ENCODE data around the gene GRK4. TPM values are rescaled to one million over a fixed set of nuclear protein-coding genes. Genes with fewer than 3 reads are reported as not detected.

Gene GRK4
- total RNA-seq, 1 donor from 2014 or later = 5.9 TPM

DNA sequence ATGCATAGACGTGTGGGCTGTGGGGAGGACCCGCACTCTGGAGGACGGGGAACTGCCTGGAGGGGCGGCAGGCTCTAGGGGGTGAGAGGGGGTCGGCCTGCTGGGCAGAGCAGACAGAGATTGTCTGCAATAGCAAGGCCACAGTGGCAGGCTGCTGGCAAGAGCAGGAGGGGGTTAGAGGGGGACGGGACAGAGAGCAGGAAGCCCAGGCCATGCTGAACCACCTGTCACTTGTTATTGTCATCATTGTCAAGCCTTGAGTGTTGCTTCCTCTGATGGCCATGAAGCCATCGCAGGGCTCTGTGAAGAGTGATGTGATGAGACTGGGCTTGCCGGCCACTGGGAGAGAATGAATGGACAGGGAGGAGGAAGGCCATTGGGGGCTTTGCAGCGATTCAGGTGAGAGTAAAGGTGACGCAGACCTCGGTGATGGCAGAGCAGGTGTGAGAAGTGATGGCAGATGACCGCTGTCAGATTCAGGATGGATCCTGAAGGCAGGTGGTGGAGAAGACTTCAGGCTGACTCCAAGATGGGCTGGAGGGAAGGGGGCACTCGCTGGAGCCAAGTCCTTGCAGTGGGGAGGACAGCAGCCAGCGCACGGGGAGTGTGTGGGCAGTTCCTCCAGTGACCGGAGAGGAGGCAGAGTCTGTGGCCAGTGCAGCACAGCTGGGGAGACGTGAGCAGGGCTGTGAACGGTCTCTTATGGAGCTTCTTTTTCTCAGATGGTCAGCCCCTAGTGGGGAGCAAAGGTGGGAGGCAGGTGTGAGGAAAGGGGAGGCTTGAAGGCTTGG lies 67.4 kb downstream of the GRK4 start:
- peaks cover 7% of the 10 kb centered on the region for H3K27me3 Mint-ChIP-seq (ENCODE audit: unreplicated experiment)
- H3K4me1 Mint-ChIP-seq (ENCODE audit: unreplicated experiment) = no peaks in the 10 kb centered on the region
- TF ChIP-seq, protein P1, sequence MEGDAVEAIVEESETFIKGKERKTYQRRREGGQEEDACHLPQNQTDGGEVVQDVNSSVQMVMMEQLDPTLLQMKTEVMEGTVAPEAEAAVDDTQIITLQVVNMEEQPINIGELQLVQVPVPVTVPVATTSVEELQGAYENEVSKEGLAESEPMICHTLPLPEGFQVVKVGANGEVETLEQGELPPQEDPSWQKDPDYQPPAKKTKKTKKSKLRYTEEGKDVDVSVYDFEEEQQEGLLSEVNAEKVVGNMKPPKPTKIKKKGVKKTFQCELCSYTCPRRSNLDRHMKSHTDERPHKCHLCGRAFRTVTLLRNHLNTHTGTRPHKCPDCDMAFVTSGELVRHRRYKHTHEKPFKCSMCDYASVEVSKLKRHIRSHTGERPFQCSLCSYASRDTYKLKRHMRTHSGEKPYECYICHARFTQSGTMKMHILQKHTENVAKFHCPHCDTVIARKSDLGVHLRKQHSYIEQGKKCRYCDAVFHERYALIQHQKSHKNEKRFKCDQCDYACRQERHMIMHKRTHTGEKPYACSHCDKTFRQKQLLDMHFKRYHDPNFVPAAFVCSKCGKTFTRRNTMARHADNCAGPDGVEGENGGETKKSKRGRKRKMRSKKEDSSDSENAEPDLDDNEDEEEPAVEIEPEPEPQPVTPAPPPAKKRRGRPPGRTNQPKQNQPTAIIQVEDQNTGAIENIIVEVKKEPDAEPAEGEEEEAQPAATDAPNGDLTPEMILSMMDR (IDR thresholded peaks at IDR 0.05; ENCODE audit: unreplicated experiment) = no peak
- no peak for DNase-seq (ENCODE audit: low spot score)
- no peak overlapping the region for H3K4me3 Mint-ChIP-seq (ENCODE audit: unreplicated experiment)
- H3K9me3 Mint-ChIP-seq (ENCODE audit: unreplicated experiment) = no peaks in the 10 kb centered on the region
- H3K27ac Mint-ChIP-seq (ENCODE audit: unreplicated experiment) = no peak overlapping the region
- H3K36me3 Mint-ChIP-seq (ENCODE audit: low read depth, unreplicated experiment) = no peaks in the 10 kb centered on the region

DNA sequence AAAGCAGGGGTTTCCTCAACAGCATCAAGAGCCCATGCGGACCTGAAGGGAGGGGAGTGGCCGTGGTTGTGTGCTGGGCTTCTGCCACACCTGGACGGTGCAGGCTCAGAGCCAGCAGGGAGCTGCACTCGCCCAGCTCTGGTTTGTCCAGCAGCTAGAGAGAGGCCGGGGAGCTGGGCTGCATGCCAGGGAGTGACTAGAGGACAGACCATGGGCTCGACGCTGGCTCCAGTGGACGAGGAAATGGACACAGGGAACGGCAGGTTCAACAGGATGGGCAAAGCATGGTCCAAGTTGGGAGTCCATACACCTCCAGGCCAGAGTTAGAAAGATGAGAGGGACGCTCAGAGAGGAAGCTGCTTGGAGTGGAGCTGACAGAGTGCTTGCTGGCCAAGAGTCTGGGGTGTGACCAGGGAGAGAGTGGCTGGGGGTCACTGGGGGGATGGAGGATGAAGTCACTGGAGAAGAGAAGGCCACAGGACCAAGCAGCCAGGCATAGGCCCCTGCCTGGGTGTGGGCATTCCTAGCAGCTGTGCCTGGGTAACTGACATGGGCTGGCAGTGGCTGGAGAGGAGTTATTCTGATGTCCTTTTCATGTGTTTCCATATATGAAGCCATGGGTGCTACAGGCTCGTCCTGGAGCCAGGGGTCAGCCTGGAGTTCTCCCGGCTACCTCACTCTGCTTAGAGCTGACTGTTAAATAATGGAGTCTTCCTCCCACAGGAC lies 68.1 kb downstream of the GRK4 start:
- Mint-ChIP-seq H3K27me3 (ENCODE audit: unreplicated experiment) (peaks cover 7% of the 10 kb centered on the region), H3K9me3 (ENCODE audit: unreplicated experiment) (no peaks in the 10 kb centered on the region), H3K36me3 (ENCODE audit: low read depth, unreplicated experiment) (no peaks in the 10 kb centered on the region), H3K4me3 (ENCODE audit: unreplicated experiment) (no peak overlapping the region), H3K27ac (ENCODE audit: unreplicated experiment) (no peak overlapping the region), H3K4me1 (ENCODE audit: unreplicated experiment) (no peaks in the 10 kb centered on the region)
- TF ChIP-seq, protein P1 (IDR thresholded peaks at IDR 0.05; ENCODE audit: unreplicated experiment) = no peak
- DNase-seq (ENCODE audit: low spot score) = no peak

DNA sequence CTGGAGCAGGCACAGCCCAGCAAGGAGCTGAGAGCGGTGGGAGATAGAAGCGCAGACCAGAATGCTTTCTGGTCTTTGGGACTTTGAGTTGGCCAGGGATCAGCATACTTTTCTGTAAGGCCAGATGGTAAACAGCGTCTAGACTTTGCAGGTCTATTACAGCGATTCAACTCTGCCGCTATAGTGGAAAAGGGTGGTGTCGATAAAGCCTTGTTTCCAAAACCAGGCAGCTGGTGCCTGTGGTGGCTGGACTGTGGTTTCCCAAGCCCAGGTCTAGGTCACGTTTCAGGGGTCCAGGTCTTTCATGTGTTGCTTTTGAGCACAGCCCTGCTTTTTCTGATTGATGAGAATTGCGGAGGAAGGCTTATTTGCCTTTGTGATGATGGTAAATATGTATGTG lies 70.9 kb downstream of the GRK4 start:
- no peak overlapping the region for H3K27ac Mint-ChIP-seq (ENCODE audit: unreplicated experiment)
- TF ChIP-seq, protein P1 (IDR thresholded peaks at IDR 0.05; ENCODE audit: unreplicated experiment) = no peak
- H3K27me3 Mint-ChIP-seq (ENCODE audit: unreplicated experiment) = peaks cover 7% of the 10 kb centered on the region
- H3K4me3 Mint-ChIP-seq (ENCODE audit: unreplicated experiment) = no peak overlapping the region
- no peaks in the 10 kb centered on the region for H3K9me3 Mint-ChIP-seq (ENCODE audit: unreplicated experiment)
- H3K4me1 Mint-ChIP-seq (ENCODE audit: unreplicated experiment) = peaks cover 4% of the 10 kb centered on the region
- no peak for DNase-seq (ENCODE audit: low spot score)
- H3K36me3 Mint-ChIP-seq (ENCODE audit: low read depth, unreplicated experiment) = no peaks in the 10 kb centered on the region

DNA sequence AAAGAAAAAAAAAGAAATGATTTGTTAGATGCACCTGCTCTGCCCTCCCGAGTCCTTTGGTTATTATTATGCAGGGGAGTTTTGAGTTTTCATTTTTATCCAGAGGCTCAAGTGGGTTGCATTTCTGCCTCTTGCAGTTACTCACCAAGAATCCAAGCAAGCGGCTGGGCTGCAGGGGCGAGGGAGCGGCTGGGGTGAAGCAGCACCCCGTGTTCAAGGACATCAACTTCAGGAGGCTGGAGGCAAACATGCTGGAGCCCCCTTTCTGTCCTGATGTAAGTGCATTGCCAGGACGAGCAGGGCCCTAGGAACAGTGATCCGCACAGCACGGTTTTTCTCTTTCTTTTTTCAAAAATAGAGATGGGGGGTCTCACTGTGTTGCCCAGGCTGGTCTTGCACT lies 71.9 kb downstream of the GRK4 start:
- Mint-ChIP-seq H3K36me3 (ENCODE audit: low read depth, unreplicated experiment) (no peaks in the 10 kb centered on the region), H3K27me3 (ENCODE audit: unreplicated experiment) (peaks cover 7% of the 10 kb centered on the region)

More for the DNA sequence above, 71.9 kb downstream of the GRK4 start:
- no peak for DNase-seq (ENCODE audit: low spot score)
- TF ChIP-seq, protein P1 (IDR thresholded peaks at IDR 0.05; ENCODE audit: unreplicated experiment) = no peak
- Mint-ChIP-seq H3K4me3 (ENCODE audit: unreplicated experiment) (no peak overlapping the region), H3K27ac (ENCODE audit: unreplicated experiment) (no peak overlapping the region), H3K4me1 (ENCODE audit: unreplicated experiment) (peaks cover 4% of the 10 kb centered on the region), H3K9me3 (ENCODE audit: unreplicated experiment) (no peaks in the 10 kb centered on the region)
